CD4-positive, alpha-beta T cell treated with Interleukin-17A for 1 hour (primary cell): ENCODE measurements around the gene AUNIP.
"Not testable (repeated sequence)": the region's sequence is repeated elsewhere in the genome, so short reads cannot be mapped to it uniquely, and the experiment has no call there.

Experiments
- DNase-seq: peaks from one replicate; pipeline ENCODE4 v3.0.0-alpha.2; 2020

AUNIP gene

GRCh38 chr1:25863486-25864262, 4.4 kb upstream of the AUNIP start:
- no peak for DNase-seq

GRCh38 chr1:25862785-25863485, 3.7 kb upstream of the AUNIP start:
- DNase-seq: no peak

DNA sequence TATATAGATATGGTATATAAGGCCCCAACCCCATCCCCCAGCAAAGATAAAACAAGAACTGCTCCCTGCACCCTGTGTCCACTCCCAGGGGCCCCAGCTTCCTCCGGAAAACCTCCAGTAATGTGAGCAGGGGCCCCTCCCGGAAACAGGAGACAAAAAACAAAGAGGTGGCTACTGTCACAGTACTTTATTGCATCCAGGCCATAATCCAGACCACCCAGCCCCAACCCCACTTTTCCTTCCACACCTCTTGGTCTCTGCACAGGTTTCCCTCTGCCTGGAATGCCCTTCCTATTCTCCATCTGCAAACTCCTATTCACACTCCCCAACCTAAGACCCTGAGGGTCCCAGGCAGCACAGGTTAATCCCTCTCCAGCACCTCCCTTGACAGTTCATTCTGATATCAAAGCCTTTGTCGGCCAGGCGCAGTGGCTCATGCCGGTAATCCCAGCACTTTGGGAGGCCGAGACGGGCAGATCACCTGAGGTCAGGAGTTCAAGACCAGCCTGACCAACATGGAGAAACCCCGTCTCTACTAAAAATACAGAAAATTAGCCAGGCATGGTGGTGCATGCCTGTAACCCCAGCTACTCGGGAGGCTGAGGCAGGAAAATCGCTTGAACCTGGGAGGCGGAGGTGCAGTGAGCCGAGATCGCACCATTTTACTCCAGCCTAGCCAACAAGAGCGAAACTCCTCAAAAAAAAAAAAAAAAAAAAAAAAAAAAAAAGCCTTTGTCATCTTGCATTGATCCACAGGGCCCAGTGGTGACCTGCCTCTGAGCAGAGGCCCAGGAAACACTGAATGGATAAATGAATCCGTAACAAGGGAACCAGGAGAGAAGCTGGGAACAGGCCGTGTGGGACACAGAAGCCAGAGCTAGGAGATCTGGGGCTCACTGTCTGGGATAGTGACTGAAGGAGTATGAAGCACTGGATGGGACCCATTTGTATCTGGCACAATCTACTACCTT, 2.3 kb upstream of the AUNIP start:
- no peak for DNase-seq

DNA sequence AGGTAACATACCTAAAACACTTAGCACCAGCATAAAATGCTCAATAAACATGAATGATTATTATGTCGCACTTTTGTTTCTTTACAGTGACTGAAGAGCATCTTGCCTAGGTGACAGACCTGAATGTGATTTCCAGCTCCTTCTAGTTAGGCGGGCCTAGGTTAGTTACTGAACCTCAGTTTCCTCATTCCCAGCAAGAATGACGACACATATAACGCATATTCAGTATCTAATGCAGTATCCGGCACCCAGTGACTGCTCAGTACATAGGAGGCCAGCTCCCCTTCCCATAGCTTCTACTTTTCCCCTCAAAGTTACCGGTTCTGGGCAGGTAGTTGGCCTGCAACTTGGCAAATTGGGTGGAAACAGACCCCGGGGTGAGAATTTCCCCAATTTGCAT, 763 bp downstream of the AUNIP start:
- no peak for DNase-seq

DNA sequence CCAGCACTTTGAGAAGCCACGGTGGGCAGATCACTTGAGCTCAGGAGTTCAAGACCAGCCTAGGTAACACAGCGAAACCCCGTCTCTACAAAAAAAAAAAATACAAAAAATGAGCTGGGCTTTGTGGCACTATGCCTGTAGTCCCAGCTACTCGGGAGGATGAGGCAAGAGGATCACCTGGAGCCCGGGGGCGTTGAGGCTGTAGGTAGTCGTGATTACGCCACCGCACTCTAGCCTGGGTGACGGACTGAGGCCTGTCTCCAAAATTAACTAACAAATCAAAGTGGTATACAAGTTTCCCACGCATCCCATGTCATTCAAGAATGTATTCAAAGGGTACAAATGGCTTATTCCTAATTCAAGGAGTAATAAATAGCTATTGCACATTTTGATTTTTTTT, 2.4 kb downstream of the AUNIP start:
- DNase-seq: no peak

DNA sequence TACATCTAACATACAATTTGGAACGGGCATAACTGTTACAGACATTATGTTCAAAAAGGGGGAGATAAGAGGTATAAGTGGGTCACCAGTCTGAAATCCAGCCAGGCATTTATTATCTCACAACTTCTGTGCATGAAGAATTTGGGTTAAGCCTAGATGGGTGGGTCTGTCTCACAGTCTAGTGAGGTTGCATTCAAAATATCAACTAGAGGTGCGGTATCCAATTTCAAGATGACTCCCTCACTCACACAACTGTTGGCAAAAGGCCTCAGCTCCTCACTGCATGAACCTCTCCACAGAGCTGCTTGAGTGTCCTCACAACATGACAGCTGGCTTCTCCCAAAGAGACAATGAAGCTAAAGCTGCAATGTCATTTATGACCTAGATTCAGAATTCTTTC, 4.7 kb downstream of the AUNIP start:
- DNase-seq: no peak

DNA sequence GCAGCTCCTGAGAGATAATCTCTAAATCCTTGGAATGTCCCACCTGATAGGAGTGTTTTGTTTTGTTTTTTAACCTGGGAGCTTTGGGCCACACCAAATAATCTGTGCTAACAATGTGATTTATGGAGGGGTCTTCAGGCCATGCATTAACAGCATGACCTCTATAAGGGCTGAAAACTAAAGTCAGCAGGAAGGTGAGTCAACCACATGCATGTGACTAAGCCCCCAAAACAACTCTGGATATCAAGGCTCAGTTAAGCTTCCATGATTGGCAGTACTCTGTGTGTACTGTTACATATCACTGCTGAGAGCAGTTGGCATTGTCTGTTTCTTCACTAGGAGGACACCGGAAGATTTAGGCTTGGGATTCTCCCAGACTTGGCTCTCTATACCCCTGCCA, 10.7 kb downstream of the AUNIP start:
- no peak for DNase-seq

GRCh38 chr1:25847929-25848328, 11.3 kb downstream of the AUNIP start:
- no peak for DNase-seq

DNA sequence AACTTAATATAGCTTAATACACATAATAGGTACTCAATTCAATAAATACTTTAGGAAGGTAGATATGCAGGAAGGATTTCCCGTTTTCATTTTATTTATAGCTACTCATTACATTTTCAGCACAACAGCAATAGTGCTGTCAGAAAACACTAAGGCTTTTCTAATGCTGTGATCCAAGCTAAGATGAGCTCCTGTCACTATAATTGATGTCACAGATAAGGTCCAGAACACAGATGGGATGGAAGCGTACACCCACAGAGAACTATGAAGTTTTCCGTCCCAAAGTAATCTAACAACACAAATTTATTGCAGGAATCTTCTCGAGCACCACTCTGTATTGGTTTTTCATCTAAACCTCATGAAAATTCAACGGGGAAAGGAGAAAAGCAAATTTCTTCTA, 13.6 kb downstream of the AUNIP start:
- no peak for DNase-seq

DNA sequence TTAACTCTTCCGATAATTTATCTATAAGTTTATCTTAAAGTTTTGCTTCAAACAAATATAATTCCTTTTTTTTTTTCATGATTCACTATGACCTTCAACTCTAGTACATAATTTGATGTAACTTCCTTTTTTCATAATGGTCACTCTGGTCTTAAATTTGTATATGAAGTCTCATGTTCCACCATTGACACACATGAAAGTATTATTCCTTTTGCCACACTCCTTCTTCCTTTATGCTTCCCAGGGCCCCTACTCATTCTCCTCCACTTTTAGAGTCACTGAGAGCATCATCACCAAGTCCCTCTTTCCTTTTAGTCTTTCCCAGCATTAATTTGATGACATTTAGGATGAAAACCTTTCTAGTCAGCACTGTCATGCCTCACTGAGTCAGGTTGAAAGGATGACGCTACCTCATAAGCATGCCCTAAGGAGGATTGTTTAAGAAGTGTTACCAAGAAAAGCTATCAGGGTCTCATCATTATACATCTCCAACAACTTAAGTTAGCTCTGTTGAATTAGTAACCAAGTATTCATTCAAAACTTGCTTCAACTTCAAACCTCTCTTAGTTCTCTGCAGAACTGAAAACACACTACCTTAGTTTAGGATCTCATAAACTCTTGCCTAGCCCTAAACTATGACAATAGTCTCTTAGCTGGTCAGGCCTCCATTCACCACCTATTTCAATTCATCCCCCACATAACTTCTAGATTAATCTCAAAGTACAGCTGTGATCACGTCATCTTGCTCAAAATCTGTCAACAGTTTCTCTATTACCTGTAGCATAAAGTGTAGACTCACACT, 14.5 kb downstream of the AUNIP start:
- DNase-seq: no peak

GRCh38 chr1:25843483-25843882, 15.8 kb downstream of the AUNIP start:
- DNase-seq: no peak

DNA sequence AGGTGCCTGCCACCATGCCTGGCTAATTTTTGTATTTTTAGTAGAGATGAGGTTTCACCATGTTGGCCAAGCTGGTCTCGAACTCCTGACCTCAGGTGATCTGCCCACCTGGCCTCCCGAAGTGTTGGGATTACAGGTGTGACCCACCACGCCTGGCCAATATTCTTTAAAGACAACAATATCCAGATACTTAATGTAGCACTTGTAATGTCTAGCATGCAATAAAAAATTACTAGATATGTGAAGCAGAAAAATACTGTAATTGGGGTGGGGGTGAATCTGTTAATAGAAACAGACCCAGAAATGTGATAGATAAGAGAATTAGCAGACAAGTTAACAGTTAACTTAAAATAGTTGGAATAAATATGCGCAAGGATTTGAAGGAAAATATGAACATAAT, 19.4 kb downstream of the AUNIP start:
- not testable (repeated sequence) for DNase-seq

- peak; percentile 25 for DNase-seq
Observed at GRCh38 chr1:25837262-25837875, 21.9 kb downstream of the AUNIP start.

DNA sequence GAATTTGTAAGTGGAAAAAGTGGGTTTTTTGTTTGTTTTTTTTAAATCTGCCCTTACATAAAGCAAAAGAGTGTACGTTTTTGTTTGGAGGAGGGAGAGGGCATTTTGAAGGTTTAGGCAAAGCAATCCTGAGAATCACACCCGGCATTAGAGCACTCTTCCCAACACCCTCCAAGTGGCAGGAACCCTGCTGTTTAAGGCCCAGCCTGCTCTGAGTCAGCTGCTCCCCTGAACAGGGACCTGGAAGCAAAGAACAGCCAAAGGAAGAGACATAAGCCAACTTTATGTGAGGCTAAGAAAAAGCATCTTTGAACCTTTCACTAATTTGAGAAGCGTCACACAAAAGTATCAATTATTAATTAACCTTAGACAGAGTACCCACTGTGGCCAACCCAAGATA, 22.6 kb downstream of the AUNIP start:
- DNase-seq: no peak

- DNase-seq: no peak
Observed at GRCh38 chr1:25834894-25835293, 24.4 kb downstream of the AUNIP start.

GRCh38 chr1:25833158-25833557, 26.1 kb downstream of the AUNIP start:
- no peak for DNase-seq

GRCh38 chr1:25832336-25833037, 26.8 kb downstream of the AUNIP start:
- no peak for DNase-seq

DNA sequence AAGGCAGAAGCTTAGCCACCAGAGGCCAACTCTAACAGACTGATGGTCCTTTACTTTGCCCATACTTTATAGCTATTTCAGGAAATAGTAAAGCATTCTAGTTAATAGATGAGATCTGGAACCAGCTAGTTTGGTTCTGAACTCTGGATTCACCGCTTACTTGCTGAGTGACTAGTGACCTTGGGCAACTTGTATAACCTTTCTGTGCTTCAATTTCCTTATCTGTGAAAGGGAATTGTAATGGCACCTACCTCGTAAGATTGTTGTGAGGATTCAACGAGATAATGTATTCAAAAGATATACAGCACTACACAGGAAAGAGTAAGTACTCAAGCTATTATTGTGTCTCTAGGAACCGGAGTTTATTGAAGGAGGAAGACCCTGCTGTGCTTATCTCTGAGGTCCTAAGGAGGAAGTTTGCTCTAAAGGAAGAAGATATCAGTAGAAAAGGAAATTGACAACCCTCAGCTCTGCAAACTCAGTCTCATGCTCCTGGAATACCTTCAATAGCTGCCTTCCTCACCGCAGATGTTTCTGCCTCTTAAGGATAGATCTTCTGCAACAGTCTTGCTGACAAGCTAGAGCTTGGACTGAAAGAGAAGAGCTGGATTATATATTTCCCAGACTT, 27.6 kb downstream of the AUNIP start:
- no peak for DNase-seq

- no peak for DNase-seq
Observed at GRCh38 chr1:25829046-25829445, 30.2 kb downstream of the AUNIP start.

DNA sequence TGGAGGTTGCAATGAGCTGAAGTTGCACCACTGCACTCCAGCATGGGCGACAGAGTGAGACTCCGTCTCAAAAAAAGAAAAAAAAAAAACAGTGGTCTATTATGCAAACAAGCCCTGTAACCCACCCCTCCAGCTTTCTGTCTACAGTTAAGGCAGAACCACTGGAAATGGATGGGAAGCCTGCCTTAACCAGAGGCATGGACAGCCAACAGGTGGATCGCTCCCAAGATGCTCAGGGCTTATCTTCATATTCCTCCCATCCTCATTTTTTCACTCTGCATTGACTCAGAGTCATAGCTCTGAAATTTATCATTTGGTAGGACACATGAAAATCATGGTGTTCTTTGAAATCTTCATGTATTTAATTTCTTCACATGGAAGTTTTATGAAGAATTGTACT, 30.8 kb downstream of the AUNIP start:
- DNase-seq: no peak

DNA sequence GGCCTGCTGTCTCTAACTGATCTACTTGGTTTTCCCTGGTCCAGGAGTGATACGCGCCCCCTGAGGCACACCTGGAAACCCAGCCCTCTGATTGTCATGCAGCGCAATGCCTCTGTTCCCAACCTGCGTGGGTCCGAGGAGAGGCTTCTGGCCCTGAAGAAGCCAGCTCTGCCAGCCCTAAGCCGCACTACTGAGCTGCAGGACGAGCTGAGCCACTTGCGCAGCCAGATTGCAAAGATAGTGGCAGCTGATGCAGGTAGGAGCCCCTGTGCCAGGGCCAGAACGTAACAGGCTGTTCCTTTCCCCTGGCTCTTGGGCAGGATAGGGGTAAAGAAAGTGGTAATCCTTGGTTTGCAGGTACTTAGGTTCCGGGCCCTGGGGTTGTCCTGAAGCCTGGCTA, 32.7 kb downstream of the AUNIP start:
- DNase-seq: no peak
